ENCODE data around the gene PSME1. TPM values are rescaled to one million over a fixed set of nuclear protein-coding genes. Genes with fewer than 3 reads are reported as not detected.
"Not testable (repeated sequence)": the region's sequence is repeated elsewhere in the genome, so short reads cannot be mapped to it uniquely, and the experiment has no call there.

The PSME1 gene
- total RNA-seq, 1 experiment from 2014 or later, result 168 TPM

DNA sequence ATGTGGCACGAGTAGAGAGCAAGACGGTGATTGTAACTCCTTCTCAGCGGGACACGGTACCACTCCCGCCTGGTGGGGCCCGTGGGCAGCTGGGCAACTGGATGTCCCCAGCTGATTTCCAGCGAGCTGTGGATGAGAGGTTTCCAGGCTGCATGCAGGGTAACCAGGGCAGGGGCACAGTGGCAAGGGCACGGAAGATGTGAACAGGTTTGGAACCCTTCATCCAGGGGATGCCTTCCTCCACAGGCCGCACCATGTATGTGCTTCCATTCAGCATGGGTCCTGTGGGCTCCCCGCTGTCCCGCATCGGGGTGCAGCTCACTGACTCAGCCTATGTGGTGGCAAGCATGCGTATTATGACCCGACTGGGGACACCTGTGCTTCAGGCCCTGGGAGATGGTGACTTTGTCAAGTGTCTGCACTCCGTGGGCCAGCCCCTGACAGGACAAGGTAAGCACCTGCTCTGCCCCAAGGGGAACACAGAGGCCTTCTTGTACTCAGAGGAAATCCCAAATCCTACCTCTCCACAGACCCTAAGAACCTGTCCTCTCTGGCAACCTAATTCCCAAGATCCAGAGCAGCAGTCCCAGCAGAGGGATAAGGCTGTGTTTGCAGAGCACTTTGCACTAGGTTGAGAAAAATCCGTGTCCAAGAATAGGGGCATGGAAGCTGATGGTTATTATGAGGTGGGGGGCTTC, 37.6 kb upstream of the PSME1 start:
- Histone ChIP-seq H3K4me3 (no peak overlapping the region), H3K27me3 (replicated peaks) (no peaks in the 10 kb centered on the region), H3K27ac (no peak overlapping the region), H3K36me3 (no peaks in the 10 kb centered on the region), H3K4me1 (replicated peaks) (peaks cover 20% of the 10 kb centered on the region), H3K9me3 (replicated peaks) (0 out of 2 replicates have a peak, but pooled peaks cover 2% of the 10 kb centered on the region)
- DNase-seq (ENCODE audit: low read depth in 1 of 2, low spot score in 2 of 2), result no peak

DNA sequence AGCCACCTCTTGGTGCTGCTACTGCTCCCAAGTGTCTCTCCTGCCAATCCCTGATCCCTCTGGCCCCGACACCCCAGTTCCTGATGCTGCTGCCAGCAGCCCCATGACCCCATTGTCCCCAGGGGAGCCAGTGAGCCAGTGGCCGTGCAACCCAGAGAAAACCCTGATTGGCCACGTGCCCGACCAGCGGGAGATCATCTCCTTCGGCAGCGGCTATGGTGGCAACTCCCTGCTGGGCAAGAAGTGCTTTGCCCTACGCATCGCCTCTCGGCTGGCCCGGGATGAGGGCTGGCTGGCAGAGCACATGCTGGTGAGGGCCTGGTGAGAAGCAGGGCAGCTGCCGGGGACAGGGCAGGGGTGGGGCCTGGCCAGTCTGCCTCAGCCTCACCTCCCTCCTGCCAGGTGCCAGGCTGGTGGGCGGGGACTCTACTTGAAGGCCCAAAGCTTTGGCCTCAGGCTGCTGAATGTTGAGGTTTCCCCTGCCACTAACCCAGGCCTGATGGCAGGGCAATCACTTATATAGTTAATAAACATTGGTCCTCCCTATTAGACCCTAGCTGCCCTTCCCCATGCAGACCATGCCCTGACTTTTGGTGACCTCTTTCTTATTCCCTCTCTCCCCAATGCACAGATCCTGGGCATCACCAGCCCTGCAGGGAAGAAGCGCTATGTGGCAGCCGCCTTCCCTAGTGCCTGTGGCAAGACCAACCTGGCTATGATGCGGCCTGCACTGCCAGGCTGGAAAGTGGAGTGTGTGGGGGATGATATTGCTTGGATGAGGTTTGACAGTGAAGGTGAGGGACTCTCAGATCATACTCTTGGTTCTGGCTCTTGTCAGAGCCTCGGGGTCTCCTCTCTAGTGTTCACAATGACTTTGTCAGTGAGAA, 36.8 kb upstream of the PSME1 start:
- H3K27me3 ChIP-seq (replicated peaks), result no peaks in the 10 kb centered on the region
- 0 out of 2 replicates have a peak, but pooled peaks cover 2% of the 10 kb centered on the region for H3K36me3 ChIP-seq
- DNase-seq (ENCODE audit: low read depth in 1 of 2, low spot score in 2 of 2), result no peak
- H3K27ac ChIP-seq, result no peak overlapping the region
- 0 out of 2 replicates have a peak, but pooled peaks cover 2% of the 10 kb centered on the region for H3K9me3 ChIP-seq (replicated peaks)
- H3K4me3 ChIP-seq, result no peak overlapping the region
- H3K4me1 ChIP-seq (replicated peaks), result peaks cover 16% of the 10 kb centered on the region

DNA sequence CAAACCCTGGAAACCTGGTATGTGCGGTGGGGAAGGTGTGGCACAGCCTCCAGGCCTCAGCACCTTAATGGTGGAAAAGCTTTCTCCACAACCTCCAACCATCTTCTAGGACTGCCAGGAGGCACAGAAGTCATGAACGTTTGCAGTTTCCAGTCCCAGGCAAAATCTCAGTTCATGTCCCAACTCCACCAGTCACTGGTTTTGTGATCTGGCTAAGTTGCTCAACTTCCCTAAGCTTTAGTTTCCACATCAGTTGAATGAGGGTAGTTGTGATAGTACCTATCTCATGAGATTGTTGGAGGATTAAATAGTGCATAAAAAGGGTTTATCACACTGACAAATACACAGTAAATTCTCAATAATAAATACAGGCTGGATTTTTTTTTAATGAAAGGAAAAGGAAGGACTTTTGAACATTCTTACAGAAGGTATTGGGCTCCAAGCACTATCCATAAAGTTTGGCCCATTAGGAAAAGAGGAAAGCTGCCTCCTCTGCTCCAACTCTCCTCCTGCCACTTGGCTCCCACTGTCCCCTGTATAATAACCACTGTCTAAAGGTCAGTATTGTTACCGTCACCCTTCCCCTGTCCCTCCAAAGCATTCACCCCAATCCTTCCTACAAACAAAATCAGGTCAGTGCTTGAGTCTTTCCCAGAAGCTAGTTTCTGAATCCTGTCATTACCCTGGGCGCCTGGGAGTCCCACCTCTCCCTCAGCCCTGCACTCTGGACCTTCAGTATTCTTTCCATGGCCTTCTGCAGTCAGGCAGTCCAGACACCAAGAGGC, 35.6 kb upstream of the PSME1 start:
- H3K27me3 ChIP-seq (replicated peaks), result no peaks in the 10 kb centered on the region
- 0 out of 2 replicates have a peak, but pooled peaks cover 2% of the 10 kb centered on the region for H3K36me3 ChIP-seq

DNA sequence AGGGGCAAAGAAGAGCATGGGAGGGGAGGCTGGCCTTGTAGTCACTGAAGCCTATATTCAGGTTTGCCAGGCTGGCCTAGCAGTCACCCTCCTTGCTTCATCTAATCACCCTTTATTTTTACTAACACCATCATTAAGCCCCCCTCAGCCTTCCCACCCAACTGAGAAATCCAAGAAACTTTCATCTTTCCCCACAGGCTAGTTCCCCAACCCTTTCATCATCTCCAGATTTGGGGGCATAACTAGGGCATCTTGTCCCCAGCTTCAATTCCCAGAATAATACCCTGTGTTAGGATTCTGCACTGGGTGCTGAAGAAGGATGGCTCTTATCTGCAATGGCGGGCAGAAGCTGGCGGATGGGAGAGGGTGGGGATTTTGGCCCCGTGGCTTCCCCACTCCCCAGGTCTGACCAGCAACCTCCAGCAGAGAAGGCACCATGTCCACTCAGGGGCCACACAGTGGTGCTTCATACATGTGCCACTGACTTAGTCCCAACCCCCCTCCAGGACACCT, 35.0 kb upstream of the PSME1 start:
- Histone ChIP-seq H3K27ac (no peak overlapping the region), H3K36me3 (0 out of 2 replicates have a peak, but pooled peaks cover 2% of the 10 kb centered on the region), H3K4me1 (replicated peaks) (no peaks in the 10 kb centered on the region), H3K27me3 (replicated peaks) (no peaks in the 10 kb centered on the region), H3K4me3 (no peak overlapping the region), H3K9me3 (replicated peaks) (no peaks in the 10 kb centered on the region)
- DNase-seq (ENCODE audit: low read depth in 1 of 2, low spot score in 2 of 2), result no peak

More for the DNA sequence above, 35.6 kb upstream of the PSME1 start:
- Histone ChIP-seq H3K9me3 (replicated peaks) (no peaks in the 10 kb centered on the region), H3K4me3 (no peak overlapping the region), H3K4me1 (replicated peaks) (peaks cover 4% of the 10 kb centered on the region), H3K27ac (no peak overlapping the region)
- no peak for DNase-seq (ENCODE audit: low read depth in 1 of 2, low spot score in 2 of 2)

DNA sequence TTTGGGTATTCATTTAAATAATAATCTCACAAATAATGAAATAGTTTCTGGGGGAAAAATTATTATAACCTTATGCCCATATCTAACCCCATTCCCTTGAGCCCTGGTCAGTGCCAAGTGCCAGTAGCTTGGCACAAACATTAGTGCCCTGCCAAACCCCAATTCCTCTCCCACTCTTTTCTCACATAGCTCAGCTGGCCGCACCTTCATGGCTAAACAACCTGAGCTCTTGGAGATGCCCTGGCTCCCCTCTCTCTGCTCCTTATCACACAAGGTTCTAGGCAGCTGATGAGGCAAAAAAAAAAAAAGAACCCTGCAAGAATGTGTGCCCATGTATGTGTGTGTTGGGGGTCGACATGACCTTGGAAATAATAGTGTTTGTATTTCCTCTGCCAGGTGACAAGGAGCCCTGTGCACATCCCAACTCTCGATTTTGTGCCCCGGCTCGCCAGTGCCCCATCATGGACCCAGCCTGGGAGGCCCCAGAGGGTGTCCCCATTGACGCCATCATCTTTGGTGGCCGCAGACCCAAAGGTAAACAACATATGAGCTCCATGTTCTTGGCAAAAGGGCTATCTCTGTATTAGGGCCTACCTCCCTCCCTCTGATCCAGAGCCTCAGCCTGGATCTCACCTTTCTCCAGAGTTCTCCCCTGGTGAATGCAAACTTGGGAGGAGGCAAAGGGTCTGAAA, 33.5 kb upstream of the PSME1 start:
- H3K4me3 ChIP-seq, result no peak overlapping the region
- no peak for DNase-seq (ENCODE audit: low read depth in 1 of 2, low spot score in 2 of 2)
- H3K36me3 ChIP-seq, result 0 out of 2 replicates have a peak, but pooled peaks cover 2% of the 10 kb centered on the region

DNA sequence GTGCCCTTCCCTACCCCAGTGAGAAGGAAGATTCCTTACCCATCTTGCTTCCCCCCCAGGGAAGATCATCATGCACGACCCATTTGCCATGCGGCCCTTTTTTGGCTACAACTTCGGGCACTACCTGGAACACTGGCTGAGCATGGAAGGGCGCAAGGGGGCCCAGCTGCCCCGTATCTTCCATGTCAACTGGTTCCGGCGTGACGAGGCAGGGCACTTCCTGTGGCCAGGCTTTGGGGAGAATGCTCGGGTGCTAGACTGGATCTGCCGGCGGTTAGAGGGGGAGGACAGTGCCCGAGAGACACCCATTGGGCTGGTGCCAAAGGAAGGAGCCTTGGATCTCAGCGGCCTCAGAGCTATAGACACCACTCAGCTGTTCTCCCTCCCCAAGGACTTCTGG, 32.5 kb upstream of the PSME1 start:
- Histone ChIP-seq H3K36me3 (0 out of 2 replicates have a peak, but pooled peaks cover 2% of the 10 kb centered on the region), H3K4me3 (no peak overlapping the region), H3K27me3 (replicated peaks) (no peaks in the 10 kb centered on the region), H3K27ac (no peak overlapping the region), H3K4me1 (replicated peaks) (no peaks in the 10 kb centered on the region), H3K9me3 (replicated peaks) (no peaks in the 10 kb centered on the region)
- DNase-seq (ENCODE audit: low read depth in 1 of 2, low spot score in 2 of 2), result no peak

More for the DNA sequence above, 33.5 kb upstream of the PSME1 start:
- Histone ChIP-seq H3K27ac (no peak overlapping the region), H3K27me3 (replicated peaks) (no peaks in the 10 kb centered on the region), H3K9me3 (replicated peaks) (no peaks in the 10 kb centered on the region), H3K4me1 (replicated peaks) (no peaks in the 10 kb centered on the region)

DNA sequence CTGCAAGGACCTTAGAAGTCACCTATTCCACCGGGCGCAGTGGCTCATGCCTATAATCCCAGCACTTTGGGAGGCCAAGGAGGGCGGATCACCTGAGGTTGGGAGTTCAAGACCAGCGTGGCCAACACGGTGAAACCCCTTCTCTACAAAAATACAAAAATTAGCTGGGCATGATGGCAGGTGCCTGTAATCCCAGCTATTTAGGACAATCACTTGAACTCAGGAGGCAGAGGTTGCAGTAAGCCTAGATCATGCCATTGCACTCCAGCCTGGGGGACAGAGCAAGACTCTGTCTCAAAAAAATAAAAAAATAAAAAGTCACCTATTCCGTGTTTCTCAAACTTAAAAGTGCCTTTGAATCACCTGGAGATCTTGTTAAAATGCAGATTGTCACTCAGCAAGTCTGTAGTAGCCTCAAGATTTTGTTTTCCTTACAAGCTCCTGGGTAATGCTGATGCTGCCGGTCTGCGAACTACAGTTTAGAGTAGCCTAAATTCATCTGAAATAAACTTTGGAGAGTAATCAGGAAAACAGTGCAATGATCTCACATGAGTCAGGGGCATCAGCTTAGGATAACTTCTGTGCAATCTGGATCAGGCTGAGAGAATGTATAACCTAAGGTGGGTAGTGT, 30.3 kb upstream of the PSME1 start:
- not testable (repeated sequence) for H3K27me3 ChIP-seq (replicated peaks); H3K27ac ChIP-seq; H3K4me3 ChIP-seq; H3K4me1 ChIP-seq (replicated peaks); H3K36me3 ChIP-seq; DNase-seq (ENCODE audit: low read depth in 1 of 2, low spot score in 2 of 2); H3K9me3 ChIP-seq (replicated peaks)

DNA sequence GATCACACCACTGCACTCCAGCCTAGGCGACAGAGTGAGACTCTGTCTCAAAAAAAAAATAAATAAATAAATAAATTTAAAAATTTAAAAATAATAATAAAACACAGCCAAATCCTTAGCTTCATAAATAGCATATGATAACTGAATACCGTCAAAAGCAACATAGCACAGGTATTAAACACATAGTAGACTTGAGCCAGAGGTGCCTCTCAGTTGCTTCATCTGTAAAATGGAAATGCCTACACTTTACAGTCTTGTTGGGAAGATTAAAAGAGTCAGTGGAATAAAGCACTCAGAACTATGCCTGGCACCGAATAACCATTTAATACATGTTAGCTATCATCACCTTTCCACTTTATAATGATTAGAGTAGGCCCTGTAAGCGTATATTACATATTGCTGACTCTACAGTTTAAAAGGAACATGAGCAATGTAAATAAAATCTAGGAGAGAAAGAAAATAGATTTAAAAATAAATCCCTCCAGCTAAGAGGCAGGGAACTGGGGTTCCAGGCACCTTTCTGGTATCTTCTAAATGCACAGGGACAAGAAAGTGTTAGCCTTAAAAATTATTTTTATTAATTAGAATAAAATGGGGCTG, 29.2 kb upstream of the PSME1 start:
- no peak for DNase-seq (ENCODE audit: low read depth in 1 of 2, low spot score in 2 of 2)

DNA sequence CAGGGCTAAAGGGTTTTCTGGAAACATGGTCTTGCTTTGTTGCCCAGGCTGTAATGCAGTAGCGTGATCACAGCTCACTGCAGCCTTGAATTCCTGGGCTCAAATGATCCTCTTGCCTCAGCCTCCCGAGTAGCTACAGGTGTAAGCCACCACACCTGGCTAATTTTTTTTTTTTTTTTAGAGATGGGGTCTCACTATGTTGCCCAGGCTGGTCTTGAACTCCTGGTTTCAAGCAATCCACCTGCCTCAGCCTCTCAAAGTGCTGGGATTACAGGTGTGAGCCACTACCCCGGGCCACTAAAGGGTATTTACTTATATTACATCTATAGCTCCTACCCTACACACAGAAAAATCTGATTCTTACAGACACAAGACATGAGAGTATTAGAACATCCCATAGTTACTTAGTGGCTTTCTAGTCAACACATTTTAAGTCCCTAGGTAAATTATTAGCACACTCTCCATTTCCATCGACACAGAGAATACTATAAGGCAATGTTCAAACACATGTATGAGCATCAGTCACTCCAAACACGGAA, 27.6 kb upstream of the PSME1 start:
- no peak overlapping the region for H3K27ac ChIP-seq
- 0 out of 2 replicates have a peak, but pooled peaks cover 2% of the 10 kb centered on the region for H3K36me3 ChIP-seq
- no peaks in the 10 kb centered on the region for H3K4me1 ChIP-seq (replicated peaks)
- H3K9me3 ChIP-seq (replicated peaks), result no peaks in the 10 kb centered on the region
- no peaks in the 10 kb centered on the region for H3K27me3 ChIP-seq (replicated peaks)
- no peak overlapping the region for H3K4me3 ChIP-seq
- no peak for DNase-seq (ENCODE audit: low read depth in 1 of 2, low spot score in 2 of 2)

More for the DNA sequence above, 29.2 kb upstream of the PSME1 start:
- H3K27me3 ChIP-seq (replicated peaks), result no peaks in the 10 kb centered on the region
- H3K4me3 ChIP-seq, result no peak overlapping the region
- H3K4me1 ChIP-seq (replicated peaks), result no peaks in the 10 kb centered on the region
- no peak overlapping the region for H3K27ac ChIP-seq
- H3K9me3 ChIP-seq (replicated peaks), result no peaks in the 10 kb centered on the region
- 0 out of 2 replicates have a peak, but pooled peaks cover 2% of the 10 kb centered on the region for H3K36me3 ChIP-seq

DNA sequence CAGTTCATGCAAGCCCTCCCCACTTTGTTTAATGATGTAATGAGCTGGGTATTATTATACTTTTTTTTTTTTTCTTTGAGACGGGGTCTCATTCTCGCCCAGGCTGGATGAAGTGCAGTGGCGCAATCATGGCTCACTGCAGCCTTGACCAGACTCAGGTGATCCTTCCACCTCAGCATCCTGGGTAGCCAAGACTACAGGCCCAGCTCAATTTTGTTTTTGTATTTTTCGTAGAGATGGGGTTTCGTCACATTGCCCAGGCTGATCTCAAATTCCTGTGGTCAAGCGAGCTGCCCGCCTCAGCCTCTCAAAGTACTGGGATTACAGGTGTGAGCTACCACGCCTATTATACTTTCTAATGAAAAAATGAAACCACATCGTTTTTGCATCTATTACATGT, 25.9 kb upstream of the PSME1 start:
- no peaks in the 10 kb centered on the region for H3K4me1 ChIP-seq (replicated peaks)
- no peaks in the 10 kb centered on the region for H3K9me3 ChIP-seq (replicated peaks)
- H3K27ac ChIP-seq, result no peak overlapping the region
- no peak overlapping the region for H3K4me3 ChIP-seq
- H3K27me3 ChIP-seq (replicated peaks), result no peaks in the 10 kb centered on the region
- no peaks in the 10 kb centered on the region for H3K36me3 ChIP-seq
- DNase-seq (ENCODE audit: low read depth in 1 of 2, low spot score in 2 of 2), result no peak

DNA sequence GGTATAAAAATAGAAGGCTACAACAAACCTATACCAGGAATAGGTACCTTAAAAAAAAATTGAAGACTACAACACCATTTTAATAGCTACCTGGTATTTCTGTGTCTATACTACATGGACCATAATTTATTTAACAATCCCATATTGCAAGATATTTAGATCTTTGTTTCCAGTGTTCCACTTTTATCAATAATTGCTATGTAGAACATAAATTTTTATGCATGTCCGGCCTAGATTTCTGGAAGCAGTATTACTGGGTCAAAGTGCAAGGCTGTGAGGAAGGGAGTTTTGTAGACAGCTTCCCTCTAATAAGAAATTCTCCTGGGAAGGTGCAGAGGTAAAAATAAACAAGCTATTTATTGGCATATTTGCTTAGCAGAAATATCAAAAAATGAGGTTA, 25.5 kb upstream of the PSME1 start:
- Histone ChIP-seq H3K4me3 (no peak overlapping the region), H3K27ac (no peak overlapping the region), H3K9me3 (replicated peaks) (no peaks in the 10 kb centered on the region), H3K27me3 (replicated peaks) (no peaks in the 10 kb centered on the region), H3K4me1 (replicated peaks) (peaks cover 2% of the 10 kb centered on the region), H3K36me3 (no peaks in the 10 kb centered on the region)
- DNase-seq (ENCODE audit: low read depth in 1 of 2, low spot score in 2 of 2), result no peak

DNA sequence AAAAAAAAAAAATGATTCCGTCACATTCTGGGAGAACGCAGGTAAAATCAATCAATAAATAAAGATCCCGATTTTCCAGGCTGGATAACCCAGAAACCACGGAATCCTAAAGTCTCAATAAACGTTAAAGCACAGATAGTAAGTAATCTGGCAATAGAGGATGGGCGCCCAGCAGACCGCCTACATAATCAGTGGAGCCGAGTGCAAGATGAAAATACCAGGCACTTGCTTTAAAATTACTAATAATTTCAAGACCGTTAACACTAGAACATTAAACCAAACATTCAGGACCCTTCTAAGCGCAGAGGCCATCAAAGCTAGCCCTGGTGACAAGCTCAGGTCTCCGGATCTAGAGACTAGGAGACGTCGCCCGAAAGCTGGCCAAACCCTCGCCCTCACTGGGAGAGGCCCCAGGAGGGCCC, 22.6 kb upstream of the PSME1 start:
- peaks cover 14% of the 10 kb centered on the region for H3K36me3 ChIP-seq
- no peaks in the 10 kb centered on the region for H3K9me3 ChIP-seq (replicated peaks)
- peak overlapping the region; percentile 65 for H3K4me3 ChIP-seq
- H3K4me1 ChIP-seq (replicated peaks), result peaks cover 7% of the 10 kb centered on the region
- no peaks in the 10 kb centered on the region for H3K27me3 ChIP-seq (replicated peaks)
- peak overlapping the region; percentile 92 for H3K27ac ChIP-seq
- no peak for DNase-seq (ENCODE audit: low read depth in 1 of 2, low spot score in 2 of 2)
